Measurements from ENCODE around the gene DCST1. TPM values are rescaled to one million over a fixed set of nuclear protein-coding genes. Genes with fewer than 3 reads are reported as not detected.
A peak's percentile ranks its signal among the peaks of the same experiment; 100 is the strongest.

Gene DCST1
- total RNA-seq, 4 donors from 2014 or later: 0.19 TPM; not detected in 3

DNA sequence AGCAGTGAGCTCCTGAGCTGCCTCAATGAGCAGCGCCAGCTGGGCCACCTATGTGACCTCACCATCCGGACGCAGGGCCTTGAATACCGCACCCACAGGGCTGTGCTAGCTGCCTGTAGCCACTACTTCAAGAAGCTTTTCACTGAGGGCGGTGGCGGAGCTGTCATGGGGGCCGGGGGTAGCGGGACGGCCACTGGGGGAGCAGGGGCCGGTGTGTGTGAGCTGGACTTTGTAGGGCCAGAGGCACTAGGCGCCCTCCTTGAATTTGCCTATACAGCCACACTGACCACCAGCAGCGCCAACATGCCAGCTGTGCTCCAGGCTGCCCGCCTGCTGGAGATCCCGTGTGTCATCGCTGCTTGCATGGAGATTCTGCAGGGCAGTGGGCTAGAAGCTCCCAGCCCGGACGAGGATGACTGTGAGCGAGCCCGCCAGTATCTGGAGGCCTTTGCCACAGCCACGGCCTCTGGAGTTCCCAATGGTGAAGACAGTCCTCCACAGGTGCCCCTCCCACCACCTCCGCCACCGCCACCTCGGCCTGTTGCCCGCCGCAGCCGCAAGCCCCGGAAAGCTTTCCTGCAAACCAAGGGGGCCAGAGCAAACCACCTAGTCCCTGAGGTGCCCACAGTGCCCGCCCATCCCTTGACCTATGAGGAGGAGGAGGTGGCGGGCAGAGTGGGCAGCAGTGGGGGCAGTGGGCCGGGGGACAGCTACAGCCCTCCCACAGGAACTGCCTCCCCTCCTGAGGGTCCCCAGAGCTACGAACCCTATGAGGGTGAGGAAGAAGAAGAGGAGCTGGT lies 18.7 kb upstream of the DCST1 start:
- Histone ChIP-seq H3K9me3 (no peaks in the 10 kb centered on the region), H3K4me3 (no peak overlapping the region), H3K27me3 (no peaks in the 10 kb centered on the region), H3K27ac (peak overlapping the region; percentile 85 to 99 (median 96)), H3K36me3 (peaks cover 16 to 65% (median 34%) of the 10 kb centered on the region in 3 donors), H3K4me1 (peaks cover 86 to 100% (median 92%) of the 10 kb centered on the region in 3 donors)
- intact Hi-C loops (cut with DNase I): no loop called here
- WGBS, 2 donors: 60 to 88% methylated on average over 1 to 3 of the region's 31 CpGs
- DNase-seq: no peak
- no peak for TF ChIP-seq POLR2A (IDR thresholded peaks at IDR 0.05)
- TF ChIP-seq, protein P1, sequence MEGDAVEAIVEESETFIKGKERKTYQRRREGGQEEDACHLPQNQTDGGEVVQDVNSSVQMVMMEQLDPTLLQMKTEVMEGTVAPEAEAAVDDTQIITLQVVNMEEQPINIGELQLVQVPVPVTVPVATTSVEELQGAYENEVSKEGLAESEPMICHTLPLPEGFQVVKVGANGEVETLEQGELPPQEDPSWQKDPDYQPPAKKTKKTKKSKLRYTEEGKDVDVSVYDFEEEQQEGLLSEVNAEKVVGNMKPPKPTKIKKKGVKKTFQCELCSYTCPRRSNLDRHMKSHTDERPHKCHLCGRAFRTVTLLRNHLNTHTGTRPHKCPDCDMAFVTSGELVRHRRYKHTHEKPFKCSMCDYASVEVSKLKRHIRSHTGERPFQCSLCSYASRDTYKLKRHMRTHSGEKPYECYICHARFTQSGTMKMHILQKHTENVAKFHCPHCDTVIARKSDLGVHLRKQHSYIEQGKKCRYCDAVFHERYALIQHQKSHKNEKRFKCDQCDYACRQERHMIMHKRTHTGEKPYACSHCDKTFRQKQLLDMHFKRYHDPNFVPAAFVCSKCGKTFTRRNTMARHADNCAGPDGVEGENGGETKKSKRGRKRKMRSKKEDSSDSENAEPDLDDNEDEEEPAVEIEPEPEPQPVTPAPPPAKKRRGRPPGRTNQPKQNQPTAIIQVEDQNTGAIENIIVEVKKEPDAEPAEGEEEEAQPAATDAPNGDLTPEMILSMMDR (IDR thresholded peaks at IDR 0.05): no peak

DNA sequence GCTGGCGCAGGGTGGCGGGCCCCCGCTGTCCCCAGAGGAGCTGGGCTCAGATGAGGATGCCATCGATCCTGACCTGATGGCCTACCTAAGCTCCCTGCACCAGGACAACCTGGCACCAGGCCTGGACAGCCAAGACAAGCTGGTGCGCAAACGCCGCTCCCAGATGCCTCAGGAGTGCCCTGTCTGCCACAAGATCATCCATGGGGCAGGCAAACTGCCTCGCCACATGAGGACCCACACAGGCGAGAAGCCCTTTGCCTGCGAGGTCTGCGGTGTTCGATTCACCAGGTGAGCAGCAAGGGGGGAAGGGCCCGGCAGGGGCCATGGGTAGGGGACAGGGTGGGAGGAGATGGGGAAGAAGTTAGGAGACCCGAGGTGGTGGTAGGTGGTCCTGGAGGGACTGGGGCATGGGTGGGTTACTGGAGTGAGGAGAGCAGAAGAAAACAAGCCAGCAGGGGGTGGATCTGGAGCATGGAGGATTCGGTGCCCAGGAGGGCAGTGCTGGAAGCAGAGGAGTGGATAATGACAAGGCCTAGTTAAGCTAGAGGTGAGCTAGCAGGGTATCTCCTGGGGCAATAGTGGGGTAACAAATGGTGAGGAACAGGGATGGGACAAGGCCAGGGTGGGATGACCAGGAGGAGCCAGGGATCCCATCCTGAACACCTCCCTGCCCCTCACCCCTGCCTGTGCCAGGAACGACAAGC lies 17.9 kb upstream of the DCST1 start:
- TF ChIP-seq POLR2A (IDR thresholded peaks at IDR 0.05): no peak
- TF ChIP-seq, protein P1 (IDR thresholded peaks at IDR 0.05): no peak
- no peak for DNase-seq
- H3K36me3 ChIP-seq: peaks cover 16 to 59% (median 32%) of the 10 kb centered on the region in 3 donors
- H3K9me3 ChIP-seq: no peaks in the 10 kb centered on the region
- intact Hi-C loops (cut with DNase I): no loop called here
- peak overlapping the region; percentile 85 to 99 (median 96) for H3K27ac ChIP-seq
- H3K4me3 ChIP-seq: no peak overlapping the region
- peaks cover 81 to 98% (median 86%) of the 10 kb centered on the region in 3 donors for H3K4me1 ChIP-seq
- H3K27me3 ChIP-seq: no peaks in the 10 kb centered on the region
- 43 to 53% methylated on average over 4 to 10 of the region's 16 CpGs for WGBS, 2 donors

DNA sequence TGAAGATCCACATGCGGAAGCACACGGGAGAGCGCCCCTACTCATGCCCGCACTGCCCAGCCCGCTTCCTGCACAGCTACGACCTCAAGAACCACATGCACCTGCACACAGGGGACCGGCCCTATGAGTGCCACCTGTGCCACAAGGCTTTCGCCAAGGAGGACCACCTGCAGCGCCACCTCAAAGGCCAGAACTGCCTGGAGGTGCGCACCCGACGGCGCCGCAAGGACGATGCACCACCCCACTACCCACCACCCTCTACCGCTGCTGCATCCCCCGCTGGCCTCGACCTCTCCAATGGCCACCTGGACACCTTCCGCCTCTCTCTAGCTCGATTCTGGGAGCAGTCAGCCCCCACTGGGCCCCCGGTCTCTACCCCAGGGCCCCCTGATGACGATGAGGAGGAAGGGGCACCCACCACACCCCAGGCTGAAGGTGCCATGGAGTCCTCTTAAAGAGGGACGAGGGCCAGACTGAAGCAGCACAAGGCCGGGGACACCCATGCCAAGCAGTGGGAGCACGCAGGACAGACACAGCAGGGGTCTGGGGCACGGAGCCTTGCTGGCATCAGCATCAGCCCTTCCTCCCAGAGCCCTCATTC lies 17.3 kb upstream of the DCST1 start:
- intact Hi-C loops (cut with DNase I): no loop called here
- peak overlapping the region; percentile 85 to 99 (median 96) for H3K27ac ChIP-seq
- peaks cover 74 to 98% (median 80%) of the 10 kb centered on the region in 3 donors for H3K4me1 ChIP-seq
- H3K36me3 ChIP-seq: peaks cover 16 to 59% (median 29%) of the 10 kb centered on the region in 3 donors
- no peaks in the 10 kb centered on the region for H3K27me3 ChIP-seq
- WGBS, 2 donors: 72 to 83% methylated on average over 11 to 16 of the region's 26 CpGs
- TF ChIP-seq, protein P1 (IDR thresholded peaks at IDR 0.05): no peak
- no peak for TF ChIP-seq POLR2A (IDR thresholded peaks at IDR 0.05)
- no peak for DNase-seq
- peak overlapping the region in 1 of 4 donors; percentile 68 for H3K4me3 ChIP-seq
- no peaks in the 10 kb centered on the region for H3K9me3 ChIP-seq

DNA sequence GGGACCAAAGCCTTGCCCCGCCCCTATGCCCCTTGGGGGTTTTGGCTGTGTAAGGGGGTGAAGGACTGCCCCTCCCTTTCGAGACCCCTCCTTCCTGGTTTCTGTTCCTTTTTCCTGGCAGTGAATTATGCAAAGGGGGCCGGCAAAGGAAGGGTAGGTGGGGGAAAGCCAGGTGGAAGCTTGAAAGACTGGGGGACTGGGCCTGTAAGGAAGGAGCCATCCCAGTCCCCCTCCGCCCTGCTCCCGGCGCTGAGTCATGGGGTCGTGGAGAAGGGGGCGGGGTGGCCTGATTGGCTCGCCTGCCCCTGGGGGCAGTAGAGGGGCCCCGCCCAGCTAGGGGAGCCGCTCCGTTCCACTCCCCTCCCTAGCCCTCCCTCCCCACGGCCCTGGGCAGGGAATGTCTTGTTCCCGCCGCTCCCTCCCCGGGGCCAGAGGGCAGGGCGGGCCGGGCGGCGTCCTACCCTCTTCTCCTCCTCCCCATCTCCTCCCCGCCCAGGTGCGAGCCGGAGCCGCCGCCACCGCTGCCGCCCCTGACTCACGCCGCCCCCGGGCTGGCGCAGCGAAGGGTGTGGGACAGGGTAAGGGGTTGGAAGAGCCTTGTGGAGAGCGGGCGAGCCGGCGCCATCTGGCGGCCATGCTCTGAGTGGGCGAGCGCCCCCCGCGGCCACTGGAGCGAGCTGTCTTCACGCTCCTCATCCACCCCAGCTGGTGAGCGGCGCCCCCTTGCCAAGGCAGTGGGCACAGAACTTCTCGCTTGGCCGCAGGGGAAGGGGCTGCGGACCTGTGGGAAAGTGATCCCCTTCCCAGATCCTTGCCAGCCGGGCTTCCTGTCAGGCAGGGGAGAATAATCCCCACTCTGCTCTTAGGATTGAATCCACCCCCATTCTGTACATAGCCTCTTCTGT lies 16.3 kb upstream of the DCST1 start:
- peak; percentile 52 for DNase-seq
- 2 to 5% methylated on average over 13 to 14 of the region's 49 CpGs for WGBS, 2 donors
- TF ChIP-seq, protein P1 (IDR thresholded peaks at IDR 0.05): peak; percentile 96 to 99 (median 98)
- TF ChIP-seq POLR2A (IDR thresholded peaks at IDR 0.05): peak in 2 of 4 donors; percentile 38 to 40
- Histone ChIP-seq H3K27me3 (no peaks in the 10 kb centered on the region), H3K4me3 (peak overlapping the region; percentile 21 to 68 (median 41)), H3K27ac (peak overlapping the region; percentile 85 to 99 (median 96)), H3K36me3 (peaks cover 16 to 59% (median 29%) of the 10 kb centered on the region in 3 donors), H3K9me3 (no peaks in the 10 kb centered on the region), H3K4me1 (peaks cover 65 to 98% (median 70%) of the 10 kb centered on the region in 3 donors)
- intact Hi-C loops (cut with DNase I): no loop called here

Measured in esophagus squamous epithelium (tissue), 5 donors.